Testis (tissue), 3 donors: ENCODE measurements around the gene SEMA3D. TPM values are rescaled to one million over a fixed set of nuclear protein-coding genes. Genes with fewer than 3 reads are reported as not detected.

Experiments
- DNase-seq: peaks from one replicate; pipeline ENCODE4 v3.0.0-alpha.2; 2019
- H3K27ac ChIP-seq, 2 donors: fragments of 200-600 bp; sonication (generic); one replicate each; pipeline ENCODE4 v1.5.1; 2019
- H3K27me3 ChIP-seq: fragments of 200-600 bp; sonication (generic); one replicate; pipeline ENCODE4 v1.5.1; 2019
- H3K36me3 ChIP-seq: fragments of 200-600 bp; sonication (generic); one replicate; pipeline ENCODE4 v1.5.1; 2017; ENCODE audit warnings: low read depth; ENCODE audit errors: missing control alignments
- H3K4me1 ChIP-seq: fragments of 200-600 bp; sonication (generic); one replicate; pipeline ENCODE4 v1.5.1; 2019
- H3K4me3 ChIP-seq, 2 donors: fragments of 200-600 bp; sonication (generic); one replicate each; pipeline ENCODE4 v1.5.1; 2017 to 2019
- H3K9me3 ChIP-seq: fragments of 200-600 bp; sonication (generic); one replicate; pipeline ENCODE4 v1.5.1; 2017
- POLR2A ChIP-seq: fragments of 450-650 bp; IDR thresholded peaks from one replicate; pipeline ENCODE4 v1.6.1; 2017; ENCODE audit warnings: antibody characterized with exemption, mild to moderate bottlenecking, moderate library complexity
- WGBS, 2 donors: methylation state at CpG; one replicate each; pipeline ENCODE4 v1.1.5; 2018; 5-methylcytosine and 5-hydroxymethylcytosine counted together
- intact Hi-C: fragments of 100-400 bp; cut with DNase I; formaldehyde crosslinking; loops from one replicate; pipeline ENCODE4 v1.15.1; 2023; ENCODE audit warnings: low total_unique reads
- polyA plus RNA-seq: library from polyadenylated mRNA; stranded (reverse); fragments of 350-450 nt; fragmentation: Illumina TruSeq; extraction: RNeasy Lipid Tissue Mini Kit (QIAGEN cat#74804); gene quantifications from one replicate; pipeline ENCODE4 v1.2.3, GENCODE V29; 2014; ENCODE audit warnings: low read depth, low replicate concordance; ENCODE audit not compliant: insufficient read depth
- total RNA-seq, 2 donors: library from RNA; depleted of rRNA; stranded (reverse); fragments of >200 nt; gene quantifications; one replicate each; pipeline ENCODE4 v1.2.3, GENCODE V29; 2016
- TF ChIP-seq, protein P1 (sequence below), 3 experiments: fragments of 450-650 bp in 2 of 3; fragments of 200-600 bp in 1 of 3; sonication (generic) in 1 of 3; IDR thresholded peaks; one replicate each; pipeline ENCODE4 v1.5.1; 2016 to 2019; ENCODE audit warnings: antibody characterized with exemption in 3 of 3, mild to moderate bottlenecking in 2 of 3, moderate library complexity in 1 of 3

The SEMA3D gene
- total and polyA plus RNA-seq, 3 donors from 2014 or later: 7.3 to 11.5 (median 7.5) TPM

DNA sequence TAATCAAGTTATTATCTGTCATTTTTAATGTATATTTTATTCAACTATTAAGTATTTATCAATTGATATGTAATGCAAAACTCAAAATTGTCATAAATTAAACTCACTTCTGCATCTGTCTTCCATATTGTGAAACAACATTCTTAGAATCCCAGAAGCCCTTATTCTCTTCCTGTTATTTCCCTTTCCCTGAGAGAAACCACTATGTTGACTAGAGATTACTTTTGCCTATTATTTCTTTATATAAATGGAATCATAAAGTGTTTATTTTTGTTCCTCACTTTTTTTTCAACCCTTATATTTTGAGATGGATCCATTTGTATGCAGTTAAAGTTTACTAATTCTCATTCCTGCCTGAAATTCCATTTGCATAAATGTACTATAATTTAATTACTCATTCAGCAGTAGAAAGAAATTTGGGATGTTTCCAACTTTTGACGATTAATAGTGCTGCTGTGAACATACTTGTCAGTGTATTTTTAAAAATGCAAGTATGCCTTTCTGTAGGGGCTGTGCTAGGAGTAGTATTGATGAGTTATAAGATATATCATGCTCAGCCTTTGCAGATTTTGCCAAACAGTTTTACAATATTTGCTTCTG, 211.2 kb downstream of the SEMA3D start:
- DNase-seq: no peak
- Histone ChIP-seq H3K4me3 (no peak overlapping the region), H3K4me1 (peaks cover 9% of the 10 kb centered on the region), H3K36me3 (no peaks in the 10 kb centered on the region), H3K27me3 (no peaks in the 10 kb centered on the region), H3K9me3 (no peaks in the 10 kb centered on the region), H3K27ac (no peak overlapping the region)
- no peak for TF ChIP-seq POLR2A
- TF ChIP-seq, protein P1, sequence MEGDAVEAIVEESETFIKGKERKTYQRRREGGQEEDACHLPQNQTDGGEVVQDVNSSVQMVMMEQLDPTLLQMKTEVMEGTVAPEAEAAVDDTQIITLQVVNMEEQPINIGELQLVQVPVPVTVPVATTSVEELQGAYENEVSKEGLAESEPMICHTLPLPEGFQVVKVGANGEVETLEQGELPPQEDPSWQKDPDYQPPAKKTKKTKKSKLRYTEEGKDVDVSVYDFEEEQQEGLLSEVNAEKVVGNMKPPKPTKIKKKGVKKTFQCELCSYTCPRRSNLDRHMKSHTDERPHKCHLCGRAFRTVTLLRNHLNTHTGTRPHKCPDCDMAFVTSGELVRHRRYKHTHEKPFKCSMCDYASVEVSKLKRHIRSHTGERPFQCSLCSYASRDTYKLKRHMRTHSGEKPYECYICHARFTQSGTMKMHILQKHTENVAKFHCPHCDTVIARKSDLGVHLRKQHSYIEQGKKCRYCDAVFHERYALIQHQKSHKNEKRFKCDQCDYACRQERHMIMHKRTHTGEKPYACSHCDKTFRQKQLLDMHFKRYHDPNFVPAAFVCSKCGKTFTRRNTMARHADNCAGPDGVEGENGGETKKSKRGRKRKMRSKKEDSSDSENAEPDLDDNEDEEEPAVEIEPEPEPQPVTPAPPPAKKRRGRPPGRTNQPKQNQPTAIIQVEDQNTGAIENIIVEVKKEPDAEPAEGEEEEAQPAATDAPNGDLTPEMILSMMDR (IDR thresholded peaks at IDR 0.05): no peak
- intact Hi-C loops: no loop called here
- WGBS, 2 donors: 33 to 42% methylated on average over 1 of the region's 1 CpG

GRCh38 chr7:84971360-84971759, 215.5 kb downstream of the SEMA3D start:
- 12 to 53% methylated on average over 1 of the region's 1 CpG for WGBS, 2 donors
- Histone ChIP-seq H3K4me1 (peaks cover 9% of the 10 kb centered on the region), H3K27me3 (no peaks in the 10 kb centered on the region), H3K27ac (no peak overlapping the region), H3K4me3 (no peak overlapping the region), H3K9me3 (no peaks in the 10 kb centered on the region), H3K36me3 (no peaks in the 10 kb centered on the region)
- intact Hi-C loops: no loop called here
- no peak for DNase-seq
- TF ChIP-seq, protein P1 (IDR thresholded peaks at IDR 0.05): no peak
- no peak for TF ChIP-seq POLR2A

DNA sequence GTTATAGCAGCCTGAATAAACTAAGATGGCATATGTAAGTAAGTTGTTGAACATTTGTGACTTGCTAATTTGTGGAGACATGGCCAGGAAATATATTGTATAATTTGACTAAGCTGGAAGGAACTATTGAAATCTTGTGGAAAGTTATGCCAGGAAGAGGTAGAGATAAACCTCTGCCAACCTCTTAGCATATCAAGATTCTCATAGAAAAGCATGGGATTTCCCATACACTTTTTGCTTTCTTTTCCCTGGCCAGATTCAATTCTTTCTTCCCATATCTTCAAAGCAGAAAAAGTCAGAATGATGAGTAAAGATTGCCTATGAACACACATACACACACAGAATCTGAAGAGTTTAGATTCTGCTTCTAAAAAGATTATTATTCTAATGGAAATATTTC, 216.2 kb downstream of the SEMA3D start:
- Histone ChIP-seq H3K4me1 (peaks cover 9% of the 10 kb centered on the region), H3K27me3 (no peaks in the 10 kb centered on the region), H3K36me3 (no peaks in the 10 kb centered on the region), H3K4me3 (no peak overlapping the region), H3K9me3 (no peaks in the 10 kb centered on the region), H3K27ac (no peak overlapping the region)
- no peak for DNase-seq
- TF ChIP-seq POLR2A: no peak
- TF ChIP-seq, protein P1 (IDR thresholded peaks at IDR 0.05): no peak
- intact Hi-C loops: no loop called here

DNA sequence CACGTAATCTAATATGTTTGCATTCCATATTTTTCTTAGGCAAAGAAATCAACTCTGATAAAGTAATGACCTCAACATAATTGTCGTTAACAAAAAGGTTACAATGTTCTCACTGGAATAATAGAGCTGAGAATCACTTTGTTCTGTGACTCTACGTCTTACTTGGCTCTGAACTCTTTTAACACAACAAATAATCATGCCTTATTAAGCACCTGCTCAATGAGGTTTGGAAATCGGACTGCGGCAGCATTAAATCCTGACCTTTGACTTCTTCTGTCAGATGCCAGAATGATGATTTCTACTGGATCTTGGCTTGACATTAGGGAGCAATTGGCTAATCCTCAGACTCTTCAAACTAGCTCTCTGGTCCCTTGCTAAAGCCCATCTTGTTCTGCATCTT, 233.6 kb downstream of the SEMA3D start:
- Histone ChIP-seq H3K4me3 (no peak overlapping the region), H3K36me3 (no peaks in the 10 kb centered on the region), H3K4me1 (no peaks in the 10 kb centered on the region), H3K9me3 (no peaks in the 10 kb centered on the region), H3K27ac (no peak overlapping the region), H3K27me3 (no peaks in the 10 kb centered on the region)
- WGBS, 2 donors: 19 to 43% methylated on average over 5 of the region's 5 CpGs
- intact Hi-C loops: no loop called here
- DNase-seq: no peak
- TF ChIP-seq, protein P1 (IDR thresholded peaks at IDR 0.05): no peak
- no peak for TF ChIP-seq POLR2A

GRCh38 chr7:84950836-84951235, 236.0 kb downstream of the SEMA3D start:
- DNase-seq: no peak
- H3K9me3 ChIP-seq: no peaks in the 10 kb centered on the region
- TF ChIP-seq, protein P1 (IDR thresholded peaks at IDR 0.05): no peak
- no peak for TF ChIP-seq POLR2A
- H3K36me3 ChIP-seq: no peaks in the 10 kb centered on the region
- H3K4me1 ChIP-seq: no peaks in the 10 kb centered on the region
- no peak overlapping the region for H3K4me3 ChIP-seq
- intact Hi-C loops: no loop called here
- no peaks in the 10 kb centered on the region for H3K27me3 ChIP-seq
- H3K27ac ChIP-seq: no peak overlapping the region
